GM12878 (cell line): Measurements from ENCODE around the gene FBXL7.

Experiments
- CREB1 ChIP-seq: IDR thresholded peaks from 2 replicates; pipeline ENCODE4 v1.6.1; 2012; ENCODE audit warnings: low read depth, mild to moderate bottlenecking, inconsistent platforms
- GATAD2B ChIP-seq: fragments of 450-650 bp; conservative IDR thresholded peaks from 2 replicates; pipeline ENCODE4 v1.6.1; 2017; ENCODE audit warnings: low read depth, mild to moderate bottlenecking, moderate library complexity
- POLR2A ChIP-seq: IDR thresholded peaks from 2 replicates; pipeline ENCODE4 v1.6.1; 2011; ENCODE audit warnings: low read depth, mild to moderate bottlenecking, low read length

GRCh38 chr5:15526413-15526812 lies 26.4 kb downstream of the FBXL7 start:
- no peak for TF ChIP-seq GATAD2B
- no peak for TF ChIP-seq CREB1
- TF ChIP-seq POLR2A, result no peak
